Suprapubic skin (tissue), 4 donors: ENCODE data around the gene TANC1.

Source experiments
- CTCF ChIP-seq, 2 donors: fragments of 200-600 bp in 1 of 2; fragments of 450-650 bp in 1 of 2; sonication (generic) in 1 of 2; IDR thresholded peaks; one replicate each; pipeline ENCODE4 v1.5.1; 2016 to 2019; ENCODE audit warnings: antibody characterized with exemption in 2 of 2, mild to moderate bottlenecking in 1 of 2, moderate library complexity in 1 of 2
- POLR2A ChIP-seq, 2 donors: fragments of 450-650 bp; IDR thresholded peaks; one replicate each; pipeline ENCODE4 v1.6.1; 2017; ENCODE audit warnings: antibody characterized with exemption in 2 of 2, mild to moderate bottlenecking in 2 of 2, moderate library complexity in 2 of 2
- POLR2AphosphoS5 ChIP-seq, 3 donors: sonication (generic); formaldehyde crosslinking; IDR thresholded peaks; one replicate each; pipeline ENCODE4 v1.6.1; 2017; ENCODE audit warnings: antibody characterized with exemption in 3 of 3

- no peak for TF ChIP-seq POLR2A (IDR thresholded peaks at IDR 0.05)
- TF ChIP-seq CTCF (IDR thresholded peaks at IDR 0.05), result no peak
- TF ChIP-seq POLR2AphosphoS5 (IDR thresholded peaks at IDR 0.05), result no peak
These were observed 86.5 kb downstream of the TANC1 start for GRCh38 chr2:159054985-159055384.
